Keratinocyte (primary cell): ENCODE results near the gene TAP2. TPM values are rescaled to one million over a fixed set of nuclear protein-coding genes. Genes with fewer than 3 reads are reported as not detected.
"Not testable (repeated sequence)": the region's sequence is repeated elsewhere in the genome, so short reads cannot be mapped to it uniquely, and the experiment has no call there.

Experiments
- DNase-seq: peaks from one replicate; pipeline ENCODE4 v3.0.0-alpha.2; 2011; ENCODE audit warnings: low read depth, missing footprints, low spot score
- FAIRE-seq: peaks from 2 replicates; lab custom pipeline; 2011; peaks lifted over from hg19 to GRCh38; lab: Jason Lieb, UNC
- H2AFZ ChIP-seq: 2 replicates; pipeline ENCODE4 v1.6.0; 2012; ENCODE audit warnings: low read length, control low read depth, inconsistent platforms; ENCODE audit not compliant: control insufficient read depth
- H3K27ac ChIP-seq: 2 replicates; pipeline ENCODE4 v1.5.1; 2011; ENCODE audit warnings: low read length; ENCODE audit not compliant: control insufficient read depth, insufficient read depth
- H3K27me3 ChIP-seq: 3 replicates; pipeline ENCODE4 v1.6.0; 2011; ENCODE audit warnings: low read length; ENCODE audit not compliant: control insufficient read depth, insufficient read depth; ENCODE audit errors: extremely low read depth
- H3K36me3 ChIP-seq, 2 experiments: 2 replicates in 1 of 2; 3 replicates in 1 of 2; pipeline ENCODE4 v1.5.1; 2011; ENCODE audit warnings: low read length in 2 of 2, mild to moderate bottlenecking in 1 of 2; ENCODE audit not compliant: control insufficient read depth in 2 of 2, insufficient read depth in 2 of 2; ENCODE audit errors: extremely low read depth in 1 of 2
- H3K4me1 ChIP-seq: 3 replicates; pipeline ENCODE4 v1.5.1; 2011; ENCODE audit warnings: low read length; ENCODE audit not compliant: control insufficient read depth, insufficient read depth; ENCODE audit errors: extremely low read depth
- H3K4me2 ChIP-seq: 3 replicates; pipeline ENCODE4 v1.6.0; 2011; ENCODE audit warnings: low read depth, low read length; ENCODE audit not compliant: control insufficient read depth, insufficient read depth; ENCODE audit errors: extremely low read depth
- H3K4me3 ChIP-seq, 3 experiments: fragments of 200-600 bp in 1 of 3; sonication (generic) in 1 of 3; 2 replicates in 2 of 3; 3 replicates in 1 of 3; pipeline ENCODE4 v1.5.1; 2011 to 2016; ENCODE audit warnings: low read length in 3 of 3, mild to moderate bottlenecking in 3 of 3, control low read depth in 2 of 3, inconsistent platforms in 1 of 3, low read depth in 1 of 3, mixed read lengths in 1 of 3, mixed run types in 1 of 3, moderate library complexity in 1 of 3; ENCODE audit not compliant: control insufficient read depth in 2 of 3, insufficient read depth in 2 of 3; ENCODE audit errors: extremely low read depth in 1 of 3
- H3K79me2 ChIP-seq: 2 replicates; pipeline ENCODE4 v1.6.0; 2012; ENCODE audit warnings: low read length; ENCODE audit not compliant: control insufficient read depth, insufficient read depth
- H3K9ac ChIP-seq: 3 replicates; pipeline ENCODE4 v1.6.0; 2011; ENCODE audit warnings: low read length; ENCODE audit not compliant: control insufficient read depth, insufficient read depth; ENCODE audit errors: extremely low read depth
- H3K9me1 ChIP-seq: 3 replicates; pipeline ENCODE4 v1.6.0; 2011; ENCODE audit warnings: low read length; ENCODE audit not compliant: control insufficient read depth, insufficient read depth; ENCODE audit errors: extremely low read depth
- H3K9me3 ChIP-seq: 2 replicates; pipeline ENCODE4 v1.5.1; 2012; ENCODE audit warnings: low read depth, low read length; ENCODE audit not compliant: control insufficient read depth
- H4K20me1 ChIP-seq: 3 replicates; pipeline ENCODE4 v1.6.0; 2011; ENCODE audit warnings: low read length; ENCODE audit not compliant: control insufficient read depth, insufficient read depth; ENCODE audit errors: extremely low read depth
- EZH2 ChIP-seq: IDR thresholded peaks from one replicate; pipeline ENCODE4 v1.6.1; 2012; ENCODE audit warnings: inconsistent platforms, mild to moderate bottlenecking, low read length, moderate library complexity
- dilution Hi-C: fragments of 300-500 bp; cut with MboI; formaldehyde crosslinking; loops from one replicate; pipeline ENCODE4 v1.7.0; 2020; ENCODE audit warnings: low sequenced_read_pairs; ENCODE audit not compliant: extremely low pct_ligation_motif_present
- polyA plus RNA-seq, 5 experiments: library from polyadenylated mRNA; depleted of rRNA in 3 of 5; stranded (reverse) in 3 of 5; stranded (forward) in 1 of 5; unstranded in 1 of 5; fragments of >200 nt; gene quantifications; 1 replicate in 1 of 5; 2 replicates in 3 of 5; 3 replicates in 1 of 5; pipeline versions ENCODE4 v1.2.1 to v1.2.3, GENCODE V29; 2011 to 2012; ENCODE audit warnings: missing spikeins in 2 of 5, low read depth in 1 of 5, low replicate concordance in 1 of 5
- TF ChIP-seq, protein P1 (sequence below), 3 experiments: IDR thresholded peaks in 1 of 3; conservative IDR thresholded peaks in 1 of 3; optimal IDR thresholded peaks in 1 of 3; 2 replicates in 2 of 3; 3 replicates in 1 of 3; pipeline versions ENCODE3 to v1.5.1; 2011; ENCODE audit warnings: low read length in 3 of 3, mild to moderate bottlenecking in 3 of 3, moderate library complexity in 2 of 3, control low read depth in 1 of 3, inconsistent platforms in 1 of 3; ENCODE audit not compliant: insufficient read depth in 2 of 3; ENCODE audit errors: extremely low read depth in 1 of 3

The TAP2 gene
- polyA plus RNA-seq, 1 donor (not counting 4 experiments of a cell fraction or from before 2014, with no cell fraction given), result 50.7 TPM

DNA sequence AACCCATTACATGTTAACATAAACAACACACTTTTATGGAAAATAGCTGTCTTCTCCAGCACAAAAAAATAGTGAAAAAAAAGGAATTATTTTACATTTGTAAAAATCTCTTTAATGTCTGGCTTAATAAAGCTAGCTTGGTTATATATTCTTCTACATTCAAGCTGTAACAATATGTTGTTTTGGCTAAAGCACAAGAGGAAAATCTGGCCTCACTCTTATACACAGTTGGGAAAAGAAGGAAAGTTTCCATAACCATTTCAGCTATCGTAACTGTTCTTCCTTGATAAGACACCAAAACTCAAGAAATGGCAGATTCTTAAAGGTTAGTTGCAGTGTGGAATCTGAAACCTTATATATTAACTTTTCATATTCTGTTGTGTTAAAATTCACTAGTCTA, 29.4 kb downstream of the TAP2 start:
- DNase-seq, result no peak
- H3K9ac ChIP-seq, result no peak overlapping the region
- dilution Hi-C loops, result no loop called here
- H3K79me2 ChIP-seq, result no peaks in the 10 kb centered on the region
- H3K4me3 ChIP-seq, result no peak overlapping the region
- H4K20me1 ChIP-seq, result no peaks in the 10 kb centered on the region
- no peak overlapping the region for H2AFZ ChIP-seq
- no peak for FAIRE-seq
- no peak for TF ChIP-seq EZH2
- TF ChIP-seq, protein P1, sequence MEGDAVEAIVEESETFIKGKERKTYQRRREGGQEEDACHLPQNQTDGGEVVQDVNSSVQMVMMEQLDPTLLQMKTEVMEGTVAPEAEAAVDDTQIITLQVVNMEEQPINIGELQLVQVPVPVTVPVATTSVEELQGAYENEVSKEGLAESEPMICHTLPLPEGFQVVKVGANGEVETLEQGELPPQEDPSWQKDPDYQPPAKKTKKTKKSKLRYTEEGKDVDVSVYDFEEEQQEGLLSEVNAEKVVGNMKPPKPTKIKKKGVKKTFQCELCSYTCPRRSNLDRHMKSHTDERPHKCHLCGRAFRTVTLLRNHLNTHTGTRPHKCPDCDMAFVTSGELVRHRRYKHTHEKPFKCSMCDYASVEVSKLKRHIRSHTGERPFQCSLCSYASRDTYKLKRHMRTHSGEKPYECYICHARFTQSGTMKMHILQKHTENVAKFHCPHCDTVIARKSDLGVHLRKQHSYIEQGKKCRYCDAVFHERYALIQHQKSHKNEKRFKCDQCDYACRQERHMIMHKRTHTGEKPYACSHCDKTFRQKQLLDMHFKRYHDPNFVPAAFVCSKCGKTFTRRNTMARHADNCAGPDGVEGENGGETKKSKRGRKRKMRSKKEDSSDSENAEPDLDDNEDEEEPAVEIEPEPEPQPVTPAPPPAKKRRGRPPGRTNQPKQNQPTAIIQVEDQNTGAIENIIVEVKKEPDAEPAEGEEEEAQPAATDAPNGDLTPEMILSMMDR (optimal IDR thresholded peaks at IDR 0.05 in 1 of 3, IDR thresholded peaks at IDR 0.05 in 1 of 3, conservative IDR thresholded peaks at IDR 0.05 in 1 of 3; ENCODE audit: extremely low read depth in 1 of 3, insufficient read depth in 2 of 3, low read length in 3 of 3), result no peak
- no peaks in the 10 kb centered on the region for H3K36me3 ChIP-seq
- no peak overlapping the region for H3K4me2 ChIP-seq
- no peaks in the 10 kb centered on the region for H3K27me3 ChIP-seq
- H3K9me3 ChIP-seq, result no peaks in the 10 kb centered on the region
- H3K4me1 ChIP-seq, result peaks cover 4% of the 10 kb centered on the region
- H3K27ac ChIP-seq, result no peak overlapping the region
- H3K9me1 ChIP-seq, result no peaks in the 10 kb centered on the region

GRCh38 chr6:32807020-32807580, 31.4 kb downstream of the TAP2 start:
- Histone ChIP-seq H3K4me3 (no peak overlapping the region), H3K4me1 (no peaks in the 10 kb centered on the region), H3K4me2 (no peak overlapping the region), H3K9me1 (no peaks in the 10 kb centered on the region), H3K9me3 (no peaks in the 10 kb centered on the region), H3K27ac (no peak overlapping the region), H3K27me3 (no peaks in the 10 kb centered on the region), H3K36me3 (no peaks in the 10 kb centered on the region), H2AFZ (no peak overlapping the region), H4K20me1 (no peaks in the 10 kb centered on the region), H3K9ac (no peak overlapping the region), H3K79me2 (no peaks in the 10 kb centered on the region)
- DNase-seq (no peak), FAIRE-seq (no peak)
- dilution Hi-C loops, result no loop called here
- TF ChIP-seq, protein P1 (optimal IDR thresholded peaks at IDR 0.05 in 1 of 3, IDR thresholded peaks at IDR 0.05 in 1 of 3, conservative IDR thresholded peaks at IDR 0.05 in 1 of 3; ENCODE audit: extremely low read depth in 1 of 3, insufficient read depth in 2 of 3, low read length in 3 of 3), result no peak
- no peak for TF ChIP-seq EZH2

DNA sequence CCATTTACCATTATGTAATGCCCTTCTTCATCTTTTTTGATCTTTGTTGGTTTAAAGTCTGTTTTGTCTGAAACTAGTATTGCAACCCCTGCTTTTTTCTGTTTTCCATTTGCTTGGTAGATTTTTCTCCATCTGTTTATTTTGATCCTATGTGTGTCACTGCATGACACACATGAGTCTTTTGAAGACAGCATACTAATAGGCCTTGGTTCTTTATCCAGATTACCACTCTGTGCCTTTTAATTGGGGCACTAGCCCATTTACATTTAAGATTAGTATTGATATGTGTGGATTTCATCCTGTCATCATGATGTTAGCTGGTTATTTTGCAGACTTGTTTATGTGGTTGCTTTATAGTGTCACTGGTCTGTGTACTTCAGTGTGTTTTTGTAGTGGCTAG, 33.1 kb downstream of the TAP2 start:
- H3K4me1 ChIP-seq, H4K20me1 ChIP-seq, H3K4me3 ChIP-seq, DNase-seq, FAIRE-seq, H3K79me2 ChIP-seq, H3K9me1 ChIP-seq, dilution Hi-C loops, H3K27ac ChIP-seq, H3K9ac ChIP-seq, H3K27me3 ChIP-seq, H2AFZ ChIP-seq, H3K4me2 ChIP-seq, H3K36me3 ChIP-seq, H3K9me3 ChIP-seq: not testable (repeated sequence)
